GM15510 (cell line): ENCODE data around the gene DLEU7.

Experiments
- POLR2A ChIP-seq: IDR thresholded peaks from 3 replicates; pipeline ENCODE4 v1.6.1; 2011; ENCODE audit warnings: borderline replicate concordance; ENCODE audit not compliant: insufficient read length; ENCODE audit errors: extremely low read depth

DLEU7 gene

DNA sequence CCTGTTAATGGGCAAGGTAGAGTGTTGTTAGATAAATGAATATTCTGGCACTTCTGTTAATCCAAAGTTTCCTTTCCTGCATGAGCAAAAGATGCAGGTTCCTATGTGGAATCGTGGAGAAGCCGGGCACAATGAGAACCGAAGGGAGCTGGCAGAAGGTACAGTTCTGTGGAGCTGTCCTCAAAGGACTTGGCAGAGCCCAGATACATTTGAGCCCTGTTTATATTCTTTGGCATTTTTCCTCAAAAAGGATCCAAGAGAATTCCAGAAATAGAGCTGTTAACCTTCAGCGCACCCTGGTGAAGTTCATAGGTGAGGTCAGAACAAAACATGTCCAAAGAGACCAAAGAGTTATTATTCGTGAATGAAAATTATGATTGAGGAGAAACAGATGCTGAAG is 4.0 kb upstream of the DLEU7 start:
- no peak for TF ChIP-seq POLR2A

DNA sequence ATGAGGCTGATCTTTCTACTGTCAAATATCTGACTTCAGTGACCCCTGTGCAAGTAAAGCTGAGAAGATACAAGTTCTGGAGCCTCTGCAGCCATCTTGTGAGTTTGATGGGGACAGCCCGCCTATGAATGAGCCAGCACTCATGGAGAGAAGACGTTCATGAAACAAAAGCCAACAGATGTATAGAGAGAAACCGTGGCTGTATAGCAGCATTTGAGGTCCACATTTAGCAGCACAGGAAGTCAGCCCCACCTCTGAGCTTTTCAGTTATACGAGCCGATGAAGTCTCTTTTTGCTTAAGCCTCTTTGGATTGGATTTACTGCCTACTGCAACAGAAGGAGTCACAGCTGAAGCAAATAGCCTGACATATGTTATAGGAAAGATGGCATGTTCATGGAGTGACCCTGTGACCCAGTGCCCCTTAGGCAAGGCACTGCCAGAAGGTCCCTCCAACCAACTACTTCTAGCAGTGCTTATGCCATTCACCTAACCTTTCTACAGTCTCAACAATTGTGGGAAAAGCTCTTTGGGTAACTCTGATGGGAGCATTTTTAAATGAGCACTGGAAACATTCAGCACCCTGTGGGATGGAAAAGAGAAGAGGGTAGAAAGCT is 3.5 kb upstream of the DLEU7 start:
- TF ChIP-seq POLR2A, result no peak

DNA sequence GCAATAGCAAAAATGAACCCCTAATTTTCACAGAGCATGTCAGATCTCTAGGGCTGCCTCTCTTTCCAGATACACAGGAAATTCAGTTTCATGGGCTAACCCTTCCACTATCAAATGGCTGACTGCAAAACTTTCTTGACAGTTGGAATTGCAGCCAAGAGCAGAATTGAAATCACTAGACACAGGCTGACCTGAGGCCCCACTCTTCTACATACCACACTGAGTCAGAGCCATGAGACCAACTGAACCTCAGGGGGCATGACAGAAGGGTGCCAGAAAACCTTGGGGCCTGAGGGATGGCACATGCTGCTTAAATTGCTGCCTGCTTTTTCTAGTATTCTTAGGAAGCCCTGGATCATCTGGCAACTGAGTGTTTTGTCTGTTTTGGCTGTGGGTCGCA is 1.7 kb upstream of the DLEU7 start:
- TF ChIP-seq POLR2A, result no peak

DNA sequence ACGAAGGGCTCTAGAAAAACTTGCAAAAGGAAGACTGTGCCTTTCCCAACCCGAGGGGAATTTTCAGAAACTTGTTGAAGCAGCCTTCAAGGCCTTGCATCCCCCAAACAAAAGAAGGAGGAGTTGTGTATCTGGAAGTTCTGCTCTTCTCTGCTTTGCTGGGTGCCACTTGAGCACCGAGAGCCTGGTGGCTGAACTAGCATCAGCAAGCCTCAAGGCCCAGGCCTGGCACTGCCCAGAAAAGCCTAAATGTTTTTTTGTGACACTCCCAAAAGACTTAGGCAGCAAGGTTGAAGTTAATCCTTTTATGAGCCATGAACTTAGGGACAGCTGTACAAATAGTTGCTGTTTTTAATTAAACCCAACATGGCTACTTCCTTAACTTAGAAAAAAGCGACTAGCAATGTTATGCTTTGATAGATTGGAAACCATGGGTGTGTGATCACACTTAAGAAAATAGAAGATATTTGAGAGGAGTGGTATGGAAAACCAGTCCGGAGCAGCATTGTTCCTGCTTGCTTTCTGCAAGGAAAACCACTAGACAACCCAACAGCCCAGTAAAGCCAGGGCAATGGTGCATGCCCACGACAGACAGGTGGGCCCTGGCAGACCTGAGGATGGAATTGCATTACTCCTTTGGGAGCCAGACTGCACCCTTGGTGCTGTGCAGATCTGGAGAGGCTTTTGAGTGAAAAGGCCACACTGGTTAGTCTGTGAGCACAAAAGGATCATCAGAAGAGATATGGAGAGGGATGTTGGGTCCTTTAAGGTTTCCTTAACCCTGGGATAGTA is 788 bp upstream of the DLEU7 start:
- TF ChIP-seq POLR2A, result no peak

DNA sequence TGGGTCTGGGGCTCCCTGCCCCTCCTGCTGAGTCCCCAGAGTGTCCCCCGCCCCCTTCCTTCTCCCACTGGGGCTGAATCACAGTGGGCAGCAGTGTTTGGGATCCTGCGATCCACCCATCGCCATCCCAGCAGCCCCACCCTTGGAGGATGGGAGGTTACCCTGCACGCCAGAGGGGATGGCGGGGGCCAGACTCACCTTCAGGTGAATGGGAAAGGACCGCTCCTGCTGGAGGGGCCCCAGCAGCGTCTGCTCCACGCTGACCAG is 569 bp downstream of the DLEU7 start:
- no peak for TF ChIP-seq POLR2A

DNA sequence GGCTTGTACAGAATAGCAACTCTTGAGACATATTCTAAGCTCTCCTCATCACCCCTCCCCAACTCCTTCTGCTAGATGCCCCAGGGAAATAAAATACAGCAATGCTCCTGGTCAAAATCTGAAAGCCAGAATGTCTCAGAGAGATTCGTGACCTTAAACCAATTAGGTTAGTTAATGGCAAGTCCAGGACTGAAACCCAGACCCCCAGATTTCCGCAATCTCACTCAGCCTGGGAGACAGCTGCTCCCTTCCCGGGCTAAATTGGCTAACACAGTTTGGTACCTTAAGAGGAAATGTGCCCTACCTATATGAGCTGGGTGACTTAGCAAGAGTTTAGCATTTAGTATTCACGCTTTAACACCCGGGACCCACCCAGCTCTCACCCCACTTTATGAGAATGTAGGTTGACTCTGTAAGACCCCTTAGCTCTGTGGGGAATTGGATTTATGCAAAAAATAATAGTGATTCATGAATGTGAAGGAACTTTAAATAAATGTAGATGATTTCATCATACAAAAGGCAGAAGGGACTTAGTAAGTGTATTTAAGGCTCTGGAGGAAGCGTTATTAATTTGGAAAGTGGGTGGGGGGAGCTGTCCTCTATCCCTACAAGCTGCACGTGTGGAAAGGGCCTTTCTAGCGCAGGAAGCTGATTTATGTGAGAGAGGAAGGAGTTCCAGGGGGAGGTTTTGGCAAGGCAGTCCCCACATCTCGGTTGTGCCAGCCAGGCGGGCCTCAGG is 1.1 kb downstream of the DLEU7 start:
- TF ChIP-seq POLR2A, result no peak

DNA sequence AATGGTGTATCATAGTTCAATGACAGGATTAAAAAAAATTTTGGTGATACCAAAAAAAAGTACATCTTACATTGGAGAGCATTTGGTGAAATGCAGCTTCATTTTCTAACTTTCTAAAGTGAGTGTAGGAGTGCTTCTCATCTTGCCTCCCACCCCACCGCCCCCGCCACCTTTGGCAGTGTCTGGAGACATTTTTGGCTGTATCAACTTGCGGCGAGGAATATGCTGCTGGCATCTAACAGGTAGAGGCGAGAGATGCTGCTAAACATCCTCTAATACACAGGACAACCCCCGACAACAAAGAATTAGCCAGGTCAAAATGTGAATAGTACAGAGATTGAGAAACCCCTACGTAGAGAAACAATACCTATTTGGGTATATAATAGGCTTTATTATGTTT is 1.7 kb downstream of the DLEU7 start:
- TF ChIP-seq POLR2A, result no peak

DNA sequence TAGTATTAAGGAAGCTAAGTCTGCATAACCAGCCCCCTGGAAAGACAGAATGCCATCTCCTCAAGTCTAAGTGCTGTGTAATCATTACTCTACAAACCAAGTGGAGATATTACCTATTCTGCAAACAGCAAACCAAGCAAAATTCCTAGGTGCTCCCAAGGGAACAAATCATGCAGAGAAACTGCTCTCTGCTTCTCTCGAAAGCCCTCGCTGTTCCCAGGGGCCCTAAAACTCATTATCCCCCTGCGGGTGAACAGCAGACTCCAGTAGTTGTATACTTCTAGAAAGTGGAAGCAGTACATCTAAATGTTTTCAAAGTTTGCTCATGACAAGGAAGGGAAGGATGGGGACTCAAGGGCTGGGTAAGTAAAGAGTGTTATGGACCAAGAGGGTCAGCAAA is 3.2 kb downstream of the DLEU7 start:
- no peak for TF ChIP-seq POLR2A

DNA sequence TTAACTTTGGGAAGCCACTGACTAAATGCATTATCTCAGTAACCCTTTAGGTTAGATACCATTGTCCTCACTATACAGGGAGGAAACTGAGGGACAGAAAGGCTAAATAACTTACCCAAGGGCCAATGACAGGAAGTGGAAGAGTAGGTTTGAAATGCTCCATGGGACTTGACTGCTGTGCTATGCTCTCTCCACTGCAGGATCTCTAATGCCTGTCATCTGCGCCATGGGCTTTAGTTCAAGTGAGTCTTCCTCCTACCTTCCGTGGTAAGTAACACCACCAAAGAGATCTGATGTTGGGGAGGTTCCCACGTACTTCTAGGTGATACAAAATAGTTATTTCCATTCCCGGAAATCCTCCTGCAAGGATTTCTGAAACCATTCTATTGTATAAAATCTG is 3.7 kb downstream of the DLEU7 start:
- no peak for TF ChIP-seq POLR2A

DNA sequence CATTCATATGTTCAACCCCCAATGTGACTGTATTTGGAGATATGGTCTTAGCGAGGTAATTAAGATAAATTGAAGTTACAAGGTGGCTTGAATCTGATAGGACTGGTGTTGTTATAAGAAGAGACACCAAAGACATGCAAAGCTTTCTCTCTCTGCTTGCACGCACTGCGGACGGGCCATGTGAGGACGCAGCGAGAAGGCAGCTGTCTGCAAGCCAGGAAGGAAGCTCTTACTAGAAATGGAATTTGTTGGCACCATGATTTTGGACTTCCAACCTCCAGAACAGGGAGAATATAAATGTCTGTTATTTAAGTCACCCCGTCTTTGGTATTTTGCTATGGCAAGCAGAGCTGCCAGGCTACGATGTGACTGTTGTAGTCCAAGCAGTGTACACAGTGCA is 4.8 kb downstream of the DLEU7 start:
- TF ChIP-seq POLR2A, result no peak

DNA sequence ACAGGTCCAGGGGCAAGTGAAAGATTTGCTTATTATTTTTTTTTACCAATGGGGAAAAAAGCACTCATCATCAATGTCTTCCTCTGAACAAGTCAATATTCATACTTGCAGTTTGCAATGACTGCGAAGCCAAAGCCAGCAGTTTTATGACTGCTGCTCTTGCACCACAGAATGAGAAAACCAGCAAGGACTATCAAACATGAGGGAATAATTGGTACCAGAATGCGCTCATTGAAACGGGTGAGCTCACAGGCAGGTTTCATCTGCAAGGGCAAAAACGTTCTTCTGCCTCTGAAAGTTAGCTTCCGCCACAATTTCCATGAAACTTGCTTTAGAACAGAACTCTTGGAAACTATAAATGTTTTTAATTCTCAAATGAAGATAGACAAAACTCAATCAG is 5.5 kb downstream of the DLEU7 start:
- TF ChIP-seq POLR2A, result no peak

DNA sequence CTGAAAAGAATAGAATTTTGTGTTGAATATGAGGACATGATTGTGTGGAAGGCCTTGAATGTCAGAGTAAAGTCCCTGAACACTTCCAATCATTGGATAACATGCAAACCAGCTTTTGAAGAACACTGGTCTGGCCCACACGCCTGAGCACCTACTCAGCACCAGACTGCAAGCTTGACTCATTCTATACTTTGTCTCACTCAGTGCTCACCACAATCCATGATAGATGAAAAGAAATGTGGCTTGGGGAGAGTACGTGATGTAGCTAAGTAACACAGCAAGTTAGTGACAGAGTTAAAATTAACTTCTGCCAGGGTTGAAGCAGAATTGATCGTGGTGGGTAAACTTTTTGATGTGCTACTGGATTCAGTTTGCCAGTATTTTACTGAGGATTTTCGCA is 12.0 kb downstream of the DLEU7 start:
- no peak for TF ChIP-seq POLR2A

DNA sequence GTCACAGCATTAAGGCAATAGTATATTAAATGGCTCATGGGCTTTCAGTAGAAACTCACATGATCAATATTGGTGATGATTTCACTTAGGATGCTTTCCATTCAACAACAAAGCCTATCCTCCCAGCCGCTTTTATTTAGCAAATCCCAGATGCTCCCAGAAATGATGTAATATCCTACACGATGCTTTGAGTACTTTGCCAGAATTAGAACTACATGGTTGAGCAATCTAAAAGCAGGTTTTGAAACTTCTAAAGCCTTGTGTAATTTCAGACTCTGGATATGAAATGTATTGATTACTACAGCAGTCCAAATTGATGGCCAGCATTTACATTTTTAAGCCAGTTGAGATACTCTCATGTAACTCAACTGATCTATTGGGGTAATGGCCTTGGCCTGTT is 13.6 kb downstream of the DLEU7 start:
- no peak for TF ChIP-seq POLR2A

DNA sequence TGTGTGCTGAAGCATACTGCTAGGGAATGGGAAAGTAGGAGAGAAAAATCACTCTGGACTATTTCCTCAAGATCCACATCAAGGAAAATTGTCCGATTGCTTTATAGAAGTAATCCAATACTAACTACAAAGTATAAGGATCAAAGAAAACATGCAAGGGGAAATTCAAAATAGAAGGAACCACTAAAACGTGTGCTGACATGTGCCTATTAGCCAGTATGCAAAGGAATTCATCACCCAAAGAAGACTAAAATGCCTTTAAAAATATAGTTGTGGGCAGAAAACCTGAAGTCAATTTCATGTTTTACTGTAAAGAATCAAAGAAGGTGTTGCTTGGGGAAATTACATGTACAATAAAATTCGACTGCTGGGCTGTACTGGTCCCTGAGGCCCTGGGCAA is 14.3 kb downstream of the DLEU7 start:
- TF ChIP-seq POLR2A, result no peak

DNA sequence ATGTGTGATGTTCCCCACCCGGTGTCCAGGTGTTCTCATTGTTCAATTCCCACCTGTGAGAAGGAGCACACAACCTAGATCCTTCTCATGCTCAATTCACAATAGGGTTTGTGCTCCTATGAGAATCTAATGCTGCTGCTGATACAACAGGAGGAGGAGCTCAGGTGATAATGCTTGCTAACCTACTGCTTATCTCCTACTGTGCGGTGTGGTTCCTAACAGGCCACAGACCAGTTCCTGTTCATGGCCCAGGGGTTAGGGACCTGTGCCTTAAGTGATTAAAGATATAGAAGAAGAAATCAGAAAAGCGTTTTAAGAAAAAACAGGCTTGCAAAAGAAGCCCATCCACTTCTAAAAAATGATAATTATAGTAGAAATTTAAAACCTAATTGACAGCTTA is 17.5 kb downstream of the DLEU7 start:
- no peak for TF ChIP-seq POLR2A

DNA sequence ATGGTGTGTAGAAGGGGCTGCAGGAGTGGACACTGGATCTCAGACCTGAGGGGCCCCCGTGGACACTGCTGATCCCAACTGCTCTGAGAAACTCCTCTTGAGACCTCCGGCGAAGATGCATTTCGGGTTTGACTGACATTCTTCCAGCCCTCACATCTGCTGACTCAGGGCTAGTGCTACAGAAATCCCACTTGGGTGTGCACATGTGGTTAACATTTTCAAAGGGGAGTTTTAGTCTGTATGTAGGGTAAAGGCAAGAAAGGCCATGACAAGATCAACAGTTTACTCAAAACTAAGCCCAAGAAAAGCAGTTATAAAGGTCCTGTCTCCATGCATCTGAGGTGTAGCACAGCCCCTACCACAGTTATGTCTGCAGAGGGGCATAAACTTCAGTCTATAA is 31.2 kb downstream of the DLEU7 start:
- no peak for TF ChIP-seq POLR2A
